T-helper 1 cell treated with Interleukin-12 subunit alpha and Interleukin-12 subunit beta and Interleukin-4 antibody, amounts not matched to agents 30 ng/mL and 1 ng/mL, for 36 hours (primary cell): ENCODE data around the gene METTL16. TPM values are rescaled to one million over a fixed set of nuclear protein-coding genes. Genes with fewer than 3 reads are reported as not detected.

ENCODE experiments used
- intact Hi-C: fragments of 100-400 bp; cut with micrococcal nuclease; formaldehyde crosslinking; loops from one replicate; pipeline ENCODE4 v1.15.1; 2024
- total RNA-seq: library from RNA; stranded (reverse); gene quantifications from 2 replicates; pipeline ENCODE4 v1.2.3, GENCODE V29; 2022

The METTL16 gene
- total RNA-seq, 1 donor from 2014 or later = 36.7 TPM

DNA sequence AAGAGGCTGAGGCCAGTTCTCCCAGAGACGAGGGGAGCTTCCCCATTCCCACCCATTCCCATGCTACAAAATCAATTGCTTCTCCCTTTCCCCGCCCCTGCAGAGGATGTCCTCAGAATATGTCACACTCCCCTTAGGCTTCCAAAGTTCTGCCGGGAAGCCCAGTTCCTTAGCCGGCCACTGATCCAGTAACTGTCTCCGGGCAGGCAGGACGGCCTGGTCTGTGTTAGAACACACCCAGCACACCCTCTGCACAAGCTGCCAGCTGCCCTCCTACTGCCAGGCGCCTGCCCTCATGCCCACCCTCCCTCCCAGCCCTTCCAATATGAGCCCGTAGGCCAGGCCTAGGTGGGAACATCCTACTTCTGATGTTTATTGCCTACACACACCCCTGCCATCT lies 143.3 kb downstream of the METTL16 start:
- intact Hi-C loops = no loop called here

DNA sequence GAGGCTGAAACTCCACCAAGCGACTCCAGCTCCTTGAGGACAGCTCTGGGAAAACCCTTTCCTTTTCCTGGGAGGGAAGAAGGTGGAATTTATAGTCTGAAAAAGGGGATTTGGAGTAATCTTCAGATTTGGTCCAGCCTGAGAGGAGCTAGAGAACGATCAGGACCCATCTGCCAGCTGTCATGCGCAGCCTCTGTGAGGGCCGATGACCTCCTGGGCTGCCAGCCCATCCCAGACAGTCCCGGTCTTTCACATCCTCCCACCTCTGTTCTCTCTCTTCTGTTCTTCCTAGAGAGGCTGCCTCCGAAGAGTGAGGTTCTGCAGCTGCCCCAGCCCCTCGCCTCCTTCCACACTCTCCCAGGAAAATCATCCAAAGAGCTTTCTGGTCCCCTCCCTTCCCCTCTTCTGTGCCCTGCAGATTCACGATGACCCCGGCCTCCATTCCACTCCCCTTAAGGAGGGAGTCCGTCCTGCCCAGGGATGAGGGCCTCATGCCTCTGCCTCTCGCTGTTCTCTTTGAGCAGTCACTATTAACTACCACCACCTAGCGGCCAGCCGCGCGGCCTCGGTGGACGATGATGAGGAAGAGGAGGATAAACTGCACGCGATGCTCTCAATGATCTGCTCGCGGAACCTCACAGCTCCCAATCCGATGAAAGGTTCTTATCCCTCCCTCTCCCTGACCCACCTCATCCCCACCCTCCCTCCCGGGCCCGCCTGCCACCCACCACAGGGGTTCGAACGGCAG lies 144.8 kb downstream of the METTL16 start:
- intact Hi-C loops = no loop called here

Other genes starting within 250 kb of the METTL16 start
- 42.1 and 47.9 TPM in 2 replicates for gene SMG6, start 208.1 kb downstream of the METTL16 start, total RNA-seq
- 18.7 and 19.0 TPM in 2 replicates for gene SRR, start 207.9 kb downstream of the METTL16 start, total RNA-seq
- 35.1 and 37.5 TPM in 2 replicates for gene TSR1, start 175.4 kb downstream of the METTL16 start, total RNA-seq
- 63.0 and 66.4 TPM in 2 replicates for gene SGSM2, start 174.4 kb downstream of the METTL16 start, total RNA-seq
- 26.4 and 27.9 TPM in 2 replicates for gene MNT, start 110.8 kb downstream of the METTL16 start, total RNA-seq
- gene PAFAH1B1, start 81.8 kb upstream of the METTL16 start, total RNA-seq = 167 and 191 TPM in 2 replicates
- gene CLUH, start 199.9 kb upstream of the METTL16 start, total RNA-seq = 69.6 and 73.4 TPM in 2 replicates
- gene CCDC92B, start 237.8 kb upstream of the METTL16 start, total RNA-seq = 0.07 and 0.17 TPM in 2 replicates